A673 (cell line): Measurements from ENCODE around the gene SORCS1. TPM values are rescaled to one million over a fixed set of nuclear protein-coding genes. Genes with fewer than 3 reads are reported as not detected.

Experiments used
- BruUV-seq: library from RNA; stranded (reverse); fragments of 400-500 nt; replicated peaks from 2 replicates; lab custom pipeline; 2021; lab: Mats Ljungman, UMichigan
- CTCF ChIA-PET: fragments of 300-600 bp; sonication (Branson Sonifier 250); formaldehyde crosslinking; loops from one replicate; lab custom pipeline; 2022; ENCODE audit warnings: antibody characterized with exemption; lab: Charles Lee
- POLR2A ChIA-PET: fragments of 300-600 bp; sonication (Branson Sonifier 250); formaldehyde crosslinking; loops from one replicate; lab custom pipeline; 2022; ENCODE audit warnings: antibody characterized with exemption; ENCODE audit not compliant: low non-redundant PET; lab: Charles Lee
- DNase-seq: peaks from one replicate; pipeline ENCODE4 v3.0.0-alpha.2; 2015; ENCODE audit warnings: low spot score
- H3K27ac ChIP-seq: fragments of 200-600 bp; sonication (generic); 2 replicates; pipeline ENCODE4 v1.5.1; 2016; ENCODE audit warnings: mixed run types, low read depth, mild to moderate bottlenecking, mixed read lengths, antibody characterized with exemption, low read length; ENCODE audit not compliant: poor library complexity, severe bottlenecking
- H3K27me3 ChIP-seq: fragments of 200-600 bp; sonication (generic); replicated peaks from 2 replicates; pipeline ENCODE4 v1.6.1; 2017; ENCODE audit warnings: mixed run types, low read depth, mild to moderate bottlenecking, mixed read lengths, antibody characterized with exemption, low read length; ENCODE audit not compliant: insufficient read depth, poor library complexity
- H3K36me3 ChIP-seq: fragments of 200-600 bp; sonication (generic); 2 replicates; pipeline ENCODE4 v1.6.1; 2016; ENCODE audit warnings: mixed run types, mild to moderate bottlenecking, mixed read lengths, antibody characterized with exemption, low read length; ENCODE audit not compliant: insufficient read depth, poor library complexity, severe bottlenecking
- H3K4me1 ChIP-seq: fragments of 200-600 bp; sonication (generic); 2 replicates; pipeline ENCODE4 v1.6.1; 2017; ENCODE audit warnings: mixed run types, mild to moderate bottlenecking, mixed read lengths, antibody characterized with exemption, low read length; ENCODE audit not compliant: insufficient read depth, poor library complexity, severe bottlenecking
- H3K4me3 ChIP-seq: fragments of 200-600 bp; sonication (generic); 2 replicates; pipeline ENCODE4 v1.5.1; 2016; ENCODE audit warnings: low read depth, mixed run types, mild to moderate bottlenecking, mixed read lengths, low read length; ENCODE audit not compliant: poor library complexity, severe bottlenecking
- H3K9me3 ChIP-seq: fragments of 200-600 bp; sonication (generic); 2 replicates; pipeline ENCODE4 v1.6.1; 2016; ENCODE audit warnings: mixed run types, low read depth, mild to moderate bottlenecking, mixed read lengths, antibody characterized with exemption, low read length; ENCODE audit not compliant: poor library complexity, severe bottlenecking
- EZH2 ChIP-seq: fragments of 200-600 bp; sonication (generic); IDR thresholded peaks from 2 replicates; pipeline ENCODE4 v1.6.1; 2017; ENCODE audit warnings: borderline replicate concordance, low read depth, mild to moderate bottlenecking, mixed read lengths, antibody characterized with exemption, low read length; ENCODE audit not compliant: poor library complexity, severe bottlenecking
- intact Hi-C: fragments of 100-400 bp; cut with micrococcal nuclease; formaldehyde crosslinking; loops from one replicate; pipeline ENCODE4 v1.10.0; 2022; ENCODE audit not compliant: unreplicated experiment
- total RNA-seq: library from RNA; stranded (reverse); gene quantifications from 2 replicates; pipeline ENCODE4 v1.2.3, GENCODE V29; 2021
- TF ChIP-seq, protein P1 (sequence below): fragments of 300-800, 200-600 bp; sonication (generic); conservative IDR thresholded peaks from 2 replicates; pipeline ENCODE4 v1.5.1; 2017; ENCODE audit warnings: low read depth, mild to moderate bottlenecking, antibody characterized with exemption, low read length, moderate library complexity, mixed read lengths

SORCS1 gene
- total RNA-seq, 1 experiment from 2014 or later: 0.34 TPM

DNA sequence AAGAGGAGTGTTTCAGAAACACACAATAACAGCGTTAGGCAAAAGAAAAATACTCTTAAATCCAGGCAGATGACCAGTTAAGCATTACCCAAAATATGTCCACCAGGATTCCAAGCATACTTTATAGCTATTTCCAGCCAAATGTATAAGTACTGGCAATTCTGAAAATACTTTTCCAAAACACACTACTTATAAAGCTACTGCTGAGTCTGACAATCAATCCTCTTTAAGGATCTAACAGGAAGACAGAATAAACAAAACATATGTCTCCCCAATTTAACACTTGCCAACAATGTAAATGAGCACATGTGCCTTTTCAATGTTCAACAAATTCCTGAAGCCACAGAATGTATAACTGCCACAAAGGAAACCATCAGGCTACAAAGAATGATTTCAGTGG is 370.9 kb downstream of the SORCS1 start:
- Histone ChIP-seq H3K27me3 (no peaks in the 10 kb centered on the region), H3K4me1 (no peaks in the 10 kb centered on the region), H3K36me3 (no peaks in the 10 kb centered on the region), H3K9me3 (no peaks in the 10 kb centered on the region), H3K27ac (no peak overlapping the region), H3K4me3 (no peak overlapping the region)
- CTCF ChIA-PET: interaction anchor here (0.6 kb wide), 3 partner anchors 138 to 1411 kb away, joined by 3 to 4 read pairs (median 3); no protein-coding TSS in a partner anchor
- TF ChIP-seq, protein P1, sequence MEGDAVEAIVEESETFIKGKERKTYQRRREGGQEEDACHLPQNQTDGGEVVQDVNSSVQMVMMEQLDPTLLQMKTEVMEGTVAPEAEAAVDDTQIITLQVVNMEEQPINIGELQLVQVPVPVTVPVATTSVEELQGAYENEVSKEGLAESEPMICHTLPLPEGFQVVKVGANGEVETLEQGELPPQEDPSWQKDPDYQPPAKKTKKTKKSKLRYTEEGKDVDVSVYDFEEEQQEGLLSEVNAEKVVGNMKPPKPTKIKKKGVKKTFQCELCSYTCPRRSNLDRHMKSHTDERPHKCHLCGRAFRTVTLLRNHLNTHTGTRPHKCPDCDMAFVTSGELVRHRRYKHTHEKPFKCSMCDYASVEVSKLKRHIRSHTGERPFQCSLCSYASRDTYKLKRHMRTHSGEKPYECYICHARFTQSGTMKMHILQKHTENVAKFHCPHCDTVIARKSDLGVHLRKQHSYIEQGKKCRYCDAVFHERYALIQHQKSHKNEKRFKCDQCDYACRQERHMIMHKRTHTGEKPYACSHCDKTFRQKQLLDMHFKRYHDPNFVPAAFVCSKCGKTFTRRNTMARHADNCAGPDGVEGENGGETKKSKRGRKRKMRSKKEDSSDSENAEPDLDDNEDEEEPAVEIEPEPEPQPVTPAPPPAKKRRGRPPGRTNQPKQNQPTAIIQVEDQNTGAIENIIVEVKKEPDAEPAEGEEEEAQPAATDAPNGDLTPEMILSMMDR: no peak
- TF ChIP-seq EZH2: no peak
- no peak for DNase-seq
- POLR2A ChIA-PET: no interaction called here
- BruUV-seq: no TSS peak
- intact Hi-C loops: loop anchor here (1.0 to 10.0 kb wide), 3 partner anchors 217 to 1021 kb away; no protein-coding TSS in a partner anchor

DNA sequence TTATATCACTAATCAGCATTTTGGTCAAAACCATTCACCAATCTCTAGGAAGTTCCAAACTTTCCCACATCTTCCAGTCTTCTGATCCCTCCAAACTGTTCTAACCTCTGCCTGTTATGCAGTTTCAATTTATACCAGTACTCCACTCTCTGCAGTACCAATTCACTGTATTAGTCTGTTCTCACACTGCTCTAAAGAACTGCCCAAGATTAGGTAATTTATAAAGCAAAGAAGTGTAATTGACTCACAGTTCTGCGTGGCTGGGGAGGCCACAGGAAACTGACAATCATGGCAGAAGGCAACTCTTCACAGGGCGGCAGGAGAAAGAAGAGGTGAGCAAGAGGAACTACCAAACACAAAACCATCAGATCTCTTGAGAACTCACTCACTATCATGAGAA is 374.9 kb downstream of the SORCS1 start:
- DNase-seq: no peak
- Histone ChIP-seq H3K9me3 (no peaks in the 10 kb centered on the region), H3K4me3 (no peak overlapping the region), H3K4me1 (no peaks in the 10 kb centered on the region), H3K27me3 (no peaks in the 10 kb centered on the region), H3K27ac (no peak overlapping the region), H3K36me3 (no peaks in the 10 kb centered on the region)
- intact Hi-C loops: loop anchor here (10.0 kb wide), 1 partner anchor 475 kb away; no protein-coding TSS in a partner anchor
- ChIA-PET POLR2A (no interaction called here), CTCF (no interaction called here)
- TF ChIP-seq, protein P1: no peak
- no peak for TF ChIP-seq EZH2
- BruUV-seq: no TSS peak

DNA sequence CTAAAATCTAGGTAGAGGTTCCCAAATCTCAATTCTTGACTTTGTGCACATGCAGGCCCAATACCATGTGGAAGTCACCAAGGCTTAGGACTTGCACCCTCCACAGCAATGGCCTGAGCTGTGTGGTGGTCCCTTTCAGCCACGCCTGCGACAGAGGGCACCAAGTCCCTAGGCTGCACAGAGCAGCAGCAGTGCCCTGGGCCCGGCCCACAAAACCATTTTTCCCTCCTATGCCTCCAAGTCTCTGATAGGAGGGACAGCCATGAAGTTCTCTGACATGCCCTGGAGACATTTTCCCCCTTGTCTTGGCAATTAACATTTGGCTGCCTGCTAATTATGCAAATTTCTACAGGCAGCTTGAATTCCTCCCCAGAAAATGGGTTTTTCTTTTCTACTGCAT is 375.5 kb downstream of the SORCS1 start:
- POLR2A ChIA-PET: no interaction called here
- no peaks in the 10 kb centered on the region for H3K36me3 ChIP-seq
- H3K27me3 ChIP-seq: no peaks in the 10 kb centered on the region
- CTCF ChIA-PET: no interaction called here
- intact Hi-C loops: no loop called here
- DNase-seq: no peak
- no peak for TF ChIP-seq EZH2
- TF ChIP-seq, protein P1: no peak
- no peaks in the 10 kb centered on the region for H3K9me3 ChIP-seq
- no peaks in the 10 kb centered on the region for H3K4me1 ChIP-seq
- H3K4me3 ChIP-seq: no peak overlapping the region
- BruUV-seq: no TSS peak
- no peak overlapping the region for H3K27ac ChIP-seq
